ENCODE measurements around the gene CASP1. TPM values are rescaled to one million over a fixed set of nuclear protein-coding genes. Genes with fewer than 3 reads are reported as not detected.

Gene CASP1
- total RNA-seq, 1 experiment from 2014 or later = not detected

- no peak overlapping the region for H3T11ph ChIP-seq (ENCODE audit: low read length)
Measured at GRCh38 chr11:104997288-104997687, 37.7 kb downstream of the CASP1 start.

More at GRCh38 chr11:104997288-104997687, 37.7 kb downstream of the CASP1 start:
- no peak overlapping the region for H3K4me3 Mint-ChIP-seq
- Histone ChIP-seq H3K79me2 (ENCODE audit: insufficient read depth, low read length) (no peaks in the 10 kb centered on the region), H4K5ac (ENCODE audit: insufficient read length, low read depth, low read length) (no peak overlapping the region), H4K20me1 (ENCODE audit: control insufficient read depth, insufficient read depth, insufficient read length) (no peaks in the 10 kb centered on the region), H3K4me2 (ENCODE audit: insufficient read depth, insufficient read length, low read length) (no peak overlapping the region), H2AK5ac (ENCODE audit: insufficient read length, low read length) (no peak overlapping the region), H3K56ac (ENCODE audit: insufficient read length, low read depth, low read length) (no peak overlapping the region), H3K23me2 (ENCODE audit: insufficient read length, low read depth, low read length, poor library complexity, severe bottlenecking) (no peaks in the 10 kb centered on the region), H3K9me3 (ENCODE audit: control insufficient read depth, low read depth, low read length) (no peaks in the 10 kb centered on the region), H2BK20ac (ENCODE audit: low read depth, low read length, poor library complexity, severe bottlenecking) (no peak overlapping the region), H3K23ac (ENCODE audit: insufficient read length, low read depth, low read length) (no peak overlapping the region), H4K91ac (ENCODE audit: insufficient read length, low read depth, low read length) (no peak overlapping the region), H3K79me1 (ENCODE audit: insufficient read depth, low read depth, low read length, poor library complexity, severe bottlenecking) (no peaks in the 10 kb centered on the region), H2BK120ac (ENCODE audit: low read depth, low read length, poor library complexity, severe bottlenecking) (no peak overlapping the region), H3K4me1 (ENCODE audit: insufficient read depth, low read length) (no peaks in the 10 kb centered on the region), H2BK12ac (ENCODE audit: insufficient read length, low read depth, low read length) (no peak overlapping the region), H3K9ac (ENCODE audit: extremely low read depth, insufficient read length, low read length) (no peak overlapping the region), H3K27ac (ENCODE audit: insufficient read length, low read depth, low read length) (no peak overlapping the region), H2BK5ac (ENCODE audit: insufficient read length, low read length) (no peak overlapping the region), H3K18ac (ENCODE audit: insufficient read length, low read depth, low read length) (no peak overlapping the region), H4K8ac (replicated peaks; ENCODE audit: insufficient read length, low read depth, low read length) (no peak overlapping the region), H3K27me3 (ENCODE audit: insufficient read depth, low read length) (no peaks in the 10 kb centered on the region), H2BK15ac (ENCODE audit: low read depth, low read length) (no peak overlapping the region), H3K4ac (ENCODE audit: low read depth, low read length) (no peak overlapping the region), H3K14ac (ENCODE audit: insufficient read depth, low read length) (no peak overlapping the region), H2AFZ (ENCODE audit: low read length) (no peak overlapping the region)
- no peak overlapping the region for H3K27ac Mint-ChIP-seq
- no peaks in the 10 kb centered on the region; a peak in 2 of 5 replicates for H3K9me3 Mint-ChIP-seq
- DNase-seq = no peak
- WGBS (ENCODE audit: extremely low coverage, insufficient read length, low lambda C conversion rate) = no CpG with 5 or more reads among the region's 6 CpGs
- no peaks in the 10 kb centered on the region for H3K27me3 Mint-ChIP-seq (ENCODE audit: low read depth)
- no peak for TF ChIP-seq CTCF (conservative IDR thresholded peaks at IDR 0.05)
- peaks cover 0 to 2% (median 0%) of the 10 kb centered on the region in 3 experiments; a peak in 3 of 7 replicates for H3K36me3 Mint-ChIP-seq (ENCODE audit: insufficient read depth in 1 of 3, low read depth in 3 of 3)
- no peaks in the 10 kb centered on the region for H3K4me1 Mint-ChIP-seq

Measured in H9 (cell line).